ENCODE data around the gene SSRP1. TPM values are rescaled to one million over a fixed set of nuclear protein-coding genes. Genes with fewer than 3 reads are reported as not detected.
A peak's percentile ranks its signal among the peaks of the same experiment; 100 is the strongest.

SSRP1 gene
- total and polyA plus RNA-seq, 11 donors: 21.8 to 86.5 (median 41.6) TPM

DNA sequence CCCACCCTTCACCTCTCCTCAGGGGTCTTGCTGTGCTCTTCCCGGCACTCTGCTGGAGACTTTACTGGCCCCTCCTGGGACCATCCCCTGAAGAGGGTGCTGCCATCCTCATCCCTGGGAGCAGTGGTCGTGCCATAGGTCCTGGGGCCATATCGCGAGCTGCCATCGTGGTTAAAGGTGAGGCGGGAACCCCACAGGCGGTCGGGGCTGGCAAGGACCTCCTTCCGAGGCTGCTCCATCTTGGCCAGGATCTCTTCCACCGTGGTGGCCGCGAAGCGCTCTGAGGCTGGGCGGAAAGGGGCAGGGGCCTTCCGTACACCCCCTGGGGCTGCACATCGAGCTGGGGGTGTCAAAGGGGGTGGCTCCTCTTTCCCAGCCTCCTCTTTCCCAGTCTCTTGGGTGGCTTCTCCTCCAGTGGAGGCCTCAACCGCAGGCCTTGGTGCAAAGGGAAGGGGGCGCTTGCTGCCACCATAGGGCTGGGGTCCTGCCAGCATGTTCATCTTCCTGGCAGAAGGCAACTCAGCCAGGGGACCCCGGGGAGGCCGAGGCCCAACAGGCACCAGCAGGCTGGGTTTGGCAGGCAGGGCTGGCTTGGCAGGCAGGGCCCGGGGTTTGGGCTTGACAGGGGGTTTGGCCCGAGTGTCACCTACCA is 15.5 kb downstream of the SSRP1 start:
- H3K36me3 ChIP-seq: peaks cover 0 to 57% (median 34%) of the 10 kb centered on the region in 9 donors

DNA sequence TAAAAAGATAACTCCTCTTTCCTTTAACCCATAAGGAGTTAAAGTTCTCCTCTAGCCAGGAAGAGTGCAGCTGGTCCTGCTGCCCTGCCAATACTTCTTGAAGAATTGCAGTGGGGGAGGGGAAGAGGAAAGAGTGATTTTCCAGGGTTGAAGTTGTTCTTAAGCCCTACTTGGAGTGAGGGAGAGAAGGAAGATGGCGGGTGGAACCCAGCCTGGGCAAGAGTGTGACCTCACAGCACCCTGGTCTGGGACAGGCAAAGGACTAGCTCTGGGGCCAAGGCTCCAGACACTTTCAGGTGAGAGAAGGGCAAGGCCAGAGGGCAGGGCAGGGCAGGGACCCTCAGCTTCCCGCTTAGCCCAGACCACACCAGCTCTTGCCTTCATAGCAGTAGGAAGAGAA is 17.5 kb downstream of the SSRP1 start:
- peak overlapping the region in 11 of 12 donors; percentile 20 to 68 (median 40) for H3K27ac ChIP-seq
- H3K4me1 ChIP-seq: peaks cover 0 to 81% (median 48%) of the 10 kb centered on the region in 12 donors
- 20 to 73% (median 55%) methylated on average over 2 of the region's 2 CpGs for WGBS, 4 donors
- no peaks in the 10 kb centered on the region for H3K27me3 ChIP-seq
- TF ChIP-seq, protein P1, sequence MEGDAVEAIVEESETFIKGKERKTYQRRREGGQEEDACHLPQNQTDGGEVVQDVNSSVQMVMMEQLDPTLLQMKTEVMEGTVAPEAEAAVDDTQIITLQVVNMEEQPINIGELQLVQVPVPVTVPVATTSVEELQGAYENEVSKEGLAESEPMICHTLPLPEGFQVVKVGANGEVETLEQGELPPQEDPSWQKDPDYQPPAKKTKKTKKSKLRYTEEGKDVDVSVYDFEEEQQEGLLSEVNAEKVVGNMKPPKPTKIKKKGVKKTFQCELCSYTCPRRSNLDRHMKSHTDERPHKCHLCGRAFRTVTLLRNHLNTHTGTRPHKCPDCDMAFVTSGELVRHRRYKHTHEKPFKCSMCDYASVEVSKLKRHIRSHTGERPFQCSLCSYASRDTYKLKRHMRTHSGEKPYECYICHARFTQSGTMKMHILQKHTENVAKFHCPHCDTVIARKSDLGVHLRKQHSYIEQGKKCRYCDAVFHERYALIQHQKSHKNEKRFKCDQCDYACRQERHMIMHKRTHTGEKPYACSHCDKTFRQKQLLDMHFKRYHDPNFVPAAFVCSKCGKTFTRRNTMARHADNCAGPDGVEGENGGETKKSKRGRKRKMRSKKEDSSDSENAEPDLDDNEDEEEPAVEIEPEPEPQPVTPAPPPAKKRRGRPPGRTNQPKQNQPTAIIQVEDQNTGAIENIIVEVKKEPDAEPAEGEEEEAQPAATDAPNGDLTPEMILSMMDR (IDR thresholded peaks at IDR 0.05): no peak
- no peak for TF ChIP-seq POLR2A (IDR thresholded peaks at IDR 0.05)
- intact Hi-C loops (cut with DNase I): no loop called here
- DNase-seq (peak in 3 of 5 donors; percentile 50 to 70 (median 55)), ATAC-seq (no peak)
- no peaks in the 10 kb centered on the region for H3K9me3 ChIP-seq
- H3K4me3 ChIP-seq: peak overlapping the region in 4 of 12 donors; percentile 6 to 27 (median 12)
- H3K36me3 ChIP-seq: peaks cover 0 to 77% (median 46%) of the 10 kb centered on the region in 9 donors

More for the DNA sequence above, 15.5 kb downstream of the SSRP1 start:
- 70 to 85% (median 84%) methylated on average over 14 to 22 of the region's 22 CpGs for WGBS, 4 donors
- Histone ChIP-seq H3K27ac (peak overlapping the region in 7 of 12 donors; percentile 3 to 98 (median 94)), H3K4me3 (peak overlapping the region in 8 of 12 donors; percentile 10 to 89 (median 19)), H3K4me1 (peaks cover 0 to 83% (median 50%) of the 10 kb centered on the region in 12 donors), H3K9me3 (no peaks in the 10 kb centered on the region), H3K27me3 (no peaks in the 10 kb centered on the region)
- no peak for ATAC-seq
- TF ChIP-seq, protein P1 (IDR thresholded peaks at IDR 0.05): no peak
- intact Hi-C loops (cut with DNase I): loop anchor here in 1 of 10 donors (5.0 to 10.0 kb wide), 2 partner anchors 43 to 1255 kb away; partner anchors contain the start of genes LPXN and ZFP91
- peak in 1 of 5 donors; percentile 53 for DNase-seq

DNA sequence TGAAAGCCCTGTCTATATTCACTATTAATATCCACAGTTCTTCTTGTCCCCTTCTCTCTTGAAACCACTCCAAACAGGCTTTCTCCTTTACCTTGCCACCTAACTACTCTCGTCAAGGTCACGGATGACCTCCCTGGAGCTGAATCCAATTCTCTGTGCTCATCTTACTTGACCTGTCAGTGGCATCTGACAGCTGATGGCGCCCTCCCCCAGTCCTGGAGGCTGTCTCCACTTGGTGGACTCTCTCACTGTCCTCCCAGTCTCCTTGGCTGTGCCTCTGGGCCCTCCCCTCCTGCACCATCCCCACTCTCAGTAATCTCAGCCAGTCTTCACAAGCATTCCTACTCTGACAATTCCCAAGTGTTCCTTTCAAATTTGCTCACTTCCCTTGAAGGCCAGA is 19.7 kb downstream of the SSRP1 start:
- Histone ChIP-seq H3K9me3 (no peaks in the 10 kb centered on the region), H3K36me3 (peaks cover 0 to 83% (median 56%) of the 10 kb centered on the region in 9 donors), H3K4me1 (peaks cover 0 to 84% (median 56%) of the 10 kb centered on the region in 12 donors), H3K27me3 (no peaks in the 10 kb centered on the region), H3K27ac (peak overlapping the region in 10 of 12 donors; percentile 30 to 62 (median 48)), H3K4me3 (no peak overlapping the region)
- intact Hi-C loops (cut with DNase I): no loop called here
- DNase-seq (peak in 1 of 5 donors; percentile 64), ATAC-seq (no peak)
- 55 to 81% (median 65%) methylated on average over 3 of the region's 3 CpGs for WGBS, 4 donors
- TF ChIP-seq POLR2A (IDR thresholded peaks at IDR 0.05): no peak
- TF ChIP-seq, protein P1 (IDR thresholded peaks at IDR 0.05): no peak

DNA sequence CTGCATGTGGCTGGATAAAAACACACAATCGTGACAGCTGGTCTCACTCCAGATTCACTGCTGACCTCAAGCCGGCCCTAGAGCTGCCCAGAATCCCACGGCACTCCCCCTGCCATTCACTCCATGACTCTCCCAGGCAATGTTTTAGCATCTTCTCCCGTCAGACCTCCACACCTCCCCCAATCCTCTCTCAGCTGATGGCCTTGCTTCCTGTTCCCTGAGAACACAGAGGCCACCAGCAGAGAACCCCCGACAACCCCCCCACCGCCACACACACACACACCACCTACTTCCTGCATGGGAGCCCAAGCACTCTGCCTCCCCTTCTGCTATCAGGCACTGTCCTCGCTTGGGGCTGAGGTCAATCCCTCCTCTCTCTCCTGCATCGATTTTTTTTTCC is 20.2 kb downstream of the SSRP1 start:
- ATAC-seq (no peak), DNase-seq (peak in 1 of 5 donors; percentile 51)
- H3K4me3 ChIP-seq: no peak overlapping the region
- 26 to 41% (median 33%) methylated on average over 8 of the region's 8 CpGs for WGBS, 4 donors
- H3K27me3 ChIP-seq: no peaks in the 10 kb centered on the region
- peaks cover 0 to 78% (median 56%) of the 10 kb centered on the region in 9 donors for H3K36me3 ChIP-seq
- intact Hi-C loops (cut with DNase I): no loop called here
- TF ChIP-seq, protein P1 (IDR thresholded peaks at IDR 0.05): no peak
- TF ChIP-seq POLR2A (IDR thresholded peaks at IDR 0.05): no peak
- H3K9me3 ChIP-seq: no peaks in the 10 kb centered on the region
- H3K4me1 ChIP-seq: peaks cover 0 to 84% (median 61%) of the 10 kb centered on the region in 12 donors
- peak overlapping the region in 8 of 12 donors; percentile 24 to 62 (median 50) for H3K27ac ChIP-seq

All from heart left ventricle (tissue), 16 donors.